Liver (tissue), 3 donors: ENCODE measurements around the gene ITM2C.

ENCODE experiments used
- EGR1 ChIP-seq, 2 donors: IDR thresholded peaks; 2 replicates each; pipeline ENCODE4 v1.6.1; 2016 to 2018; ENCODE audit warnings: antibody characterized with exemption in 2 of 2, low read depth in 2 of 2
- TF ChIP-seq, protein P1 (sequence below): fragments of 150-350 bp; IDR thresholded peaks from 2 replicates; pipeline ENCODE4 v1.5.1; 2017; ENCODE audit warnings: improper control_type of control experiment, low read depth, low read length; ENCODE audit not compliant: missing input control
- donor health status: healthy.
- donor health status: healthy.

DNA sequence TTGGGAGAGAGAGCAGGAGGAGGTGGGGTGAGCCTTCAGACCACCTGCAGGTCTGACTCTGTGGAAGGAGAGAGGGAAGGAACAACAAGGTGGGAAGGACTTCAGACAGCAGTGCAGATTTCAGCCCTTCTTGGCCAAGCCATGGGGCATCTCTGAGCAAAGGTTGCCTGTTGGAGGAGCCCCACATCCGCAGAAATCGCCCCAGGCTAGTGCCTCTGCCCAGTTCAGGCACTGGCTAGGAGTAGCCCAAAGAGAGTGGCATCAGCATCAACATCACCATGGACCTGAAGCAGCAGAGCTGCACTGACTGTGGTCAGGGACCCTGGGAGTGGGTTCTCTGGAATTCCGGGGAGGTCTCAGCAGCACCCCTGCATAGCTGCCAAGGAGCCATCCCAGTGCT is 50.1 kb downstream of the ITM2C start:
- TF ChIP-seq, protein P1, sequence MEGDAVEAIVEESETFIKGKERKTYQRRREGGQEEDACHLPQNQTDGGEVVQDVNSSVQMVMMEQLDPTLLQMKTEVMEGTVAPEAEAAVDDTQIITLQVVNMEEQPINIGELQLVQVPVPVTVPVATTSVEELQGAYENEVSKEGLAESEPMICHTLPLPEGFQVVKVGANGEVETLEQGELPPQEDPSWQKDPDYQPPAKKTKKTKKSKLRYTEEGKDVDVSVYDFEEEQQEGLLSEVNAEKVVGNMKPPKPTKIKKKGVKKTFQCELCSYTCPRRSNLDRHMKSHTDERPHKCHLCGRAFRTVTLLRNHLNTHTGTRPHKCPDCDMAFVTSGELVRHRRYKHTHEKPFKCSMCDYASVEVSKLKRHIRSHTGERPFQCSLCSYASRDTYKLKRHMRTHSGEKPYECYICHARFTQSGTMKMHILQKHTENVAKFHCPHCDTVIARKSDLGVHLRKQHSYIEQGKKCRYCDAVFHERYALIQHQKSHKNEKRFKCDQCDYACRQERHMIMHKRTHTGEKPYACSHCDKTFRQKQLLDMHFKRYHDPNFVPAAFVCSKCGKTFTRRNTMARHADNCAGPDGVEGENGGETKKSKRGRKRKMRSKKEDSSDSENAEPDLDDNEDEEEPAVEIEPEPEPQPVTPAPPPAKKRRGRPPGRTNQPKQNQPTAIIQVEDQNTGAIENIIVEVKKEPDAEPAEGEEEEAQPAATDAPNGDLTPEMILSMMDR: no peak
- TF ChIP-seq EGR1 (IDR thresholded peaks at IDR 0.05; ENCODE audit: low read depth in 2 of 2): no peak
